ENCODE measurements around the gene SUDS3.

DNA sequence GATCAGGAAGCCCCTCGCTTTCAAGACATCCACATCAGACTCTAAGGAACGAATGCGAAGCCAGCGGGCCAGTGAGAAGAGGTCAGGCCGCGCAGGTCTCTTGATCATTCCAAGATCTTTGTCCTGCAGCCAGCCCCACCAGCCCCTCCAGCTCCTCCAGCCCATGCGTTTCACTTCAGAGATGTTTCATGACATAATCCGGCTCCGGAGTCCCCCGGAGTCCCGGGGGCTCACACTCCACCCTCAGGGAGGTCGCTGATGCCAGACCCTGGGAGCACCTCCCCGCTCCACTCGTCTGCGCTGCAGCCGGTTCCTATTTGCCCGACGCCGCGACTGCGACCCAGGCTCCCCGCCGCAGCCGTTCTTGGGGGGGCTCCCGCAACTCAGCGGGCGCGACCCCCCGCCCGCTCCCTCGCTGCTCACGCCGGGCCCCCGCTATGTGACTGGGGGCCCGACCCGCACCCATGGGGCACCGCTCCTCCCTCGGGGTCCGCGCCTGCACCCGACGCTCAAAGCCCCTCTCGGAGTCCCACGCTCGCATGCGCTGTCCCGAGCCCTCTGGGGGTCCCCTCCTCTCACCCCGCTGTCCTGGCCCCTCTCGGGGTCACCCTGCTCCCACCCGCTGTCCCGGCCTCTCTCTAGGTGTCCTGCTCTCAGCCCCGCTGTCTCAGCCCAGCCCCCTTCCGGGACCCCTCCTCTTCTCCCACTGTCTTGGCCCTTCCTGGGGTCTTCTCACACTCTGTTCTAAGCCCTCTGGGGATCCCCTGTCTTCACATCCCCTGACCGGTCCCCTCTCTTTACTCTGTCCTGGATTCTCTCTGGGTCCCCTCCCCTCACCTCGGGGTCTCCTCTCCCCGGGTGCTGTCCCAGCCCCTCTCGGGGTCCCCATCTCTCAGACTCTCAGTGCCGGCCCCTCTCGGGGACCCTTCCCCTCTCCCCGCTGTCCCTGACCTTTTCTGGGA is 4.8 kb upstream of the SUDS3 start:
- no peak for TF ChIP-seq MXI1 (IDR thresholded peaks at IDR 0.05; ENCODE audit: low read depth, low read length)
- TF ChIP-seq, protein P1, sequence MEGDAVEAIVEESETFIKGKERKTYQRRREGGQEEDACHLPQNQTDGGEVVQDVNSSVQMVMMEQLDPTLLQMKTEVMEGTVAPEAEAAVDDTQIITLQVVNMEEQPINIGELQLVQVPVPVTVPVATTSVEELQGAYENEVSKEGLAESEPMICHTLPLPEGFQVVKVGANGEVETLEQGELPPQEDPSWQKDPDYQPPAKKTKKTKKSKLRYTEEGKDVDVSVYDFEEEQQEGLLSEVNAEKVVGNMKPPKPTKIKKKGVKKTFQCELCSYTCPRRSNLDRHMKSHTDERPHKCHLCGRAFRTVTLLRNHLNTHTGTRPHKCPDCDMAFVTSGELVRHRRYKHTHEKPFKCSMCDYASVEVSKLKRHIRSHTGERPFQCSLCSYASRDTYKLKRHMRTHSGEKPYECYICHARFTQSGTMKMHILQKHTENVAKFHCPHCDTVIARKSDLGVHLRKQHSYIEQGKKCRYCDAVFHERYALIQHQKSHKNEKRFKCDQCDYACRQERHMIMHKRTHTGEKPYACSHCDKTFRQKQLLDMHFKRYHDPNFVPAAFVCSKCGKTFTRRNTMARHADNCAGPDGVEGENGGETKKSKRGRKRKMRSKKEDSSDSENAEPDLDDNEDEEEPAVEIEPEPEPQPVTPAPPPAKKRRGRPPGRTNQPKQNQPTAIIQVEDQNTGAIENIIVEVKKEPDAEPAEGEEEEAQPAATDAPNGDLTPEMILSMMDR (IDR thresholded peaks at IDR 0.05) = no peak
